Measurements from ENCODE around the gene C20orf173.
"Not testable (repeated sequence)": the region's sequence is repeated elsewhere in the genome, so short reads cannot be mapped to it uniquely, and the experiment has no call there.

The C20orf173 gene

GRCh38 chr20:35555951-35556645 lies 26.6 kb upstream of the C20orf173 start:
- TF ChIP-seq CTCF (IDR thresholded peaks at IDR 0.05; ENCODE audit: insufficient read depth, low read length, missing control alignments), result no peak
- no peak for DNase-seq (ENCODE audit: low read depth, low spot score)
- POLR2A ChIA-PET, result no interaction called here
- H3K4me3 ChIP-seq (ENCODE audit: low read depth, low read length), result no peak overlapping the region
- CTCF ChIA-PET, result no interaction called here

GRCh38 chr20:35555461-35555860 lies 26.0 kb upstream of the C20orf173 start:
- H3K4me3 ChIP-seq (ENCODE audit: low read depth, low read length); POLR2A ChIA-PET; CTCF ChIA-PET; DNase-seq (ENCODE audit: low read depth, low spot score): not testable (repeated sequence)

GRCh38 chr20:35552914-35553313 lies 23.5 kb upstream of the C20orf173 start:
- no peak overlapping the region for H3K4me3 ChIP-seq (ENCODE audit: low read depth, low read length)
- POLR2A ChIA-PET, result no interaction called here
- TF ChIP-seq CTCF (IDR thresholded peaks at IDR 0.05; ENCODE audit: insufficient read depth, low read length, missing control alignments), result no peak
- CTCF ChIA-PET, result interaction anchor here (0.9 to 2.1 kb wide), 3 partner anchors 8 to 11 kb away, joined by 3 to 7 read pairs (median 3); partner anchors contain the start of gene ERGIC3
- no peak for DNase-seq (ENCODE audit: low read depth, low spot score)

- no peak for DNase-seq (ENCODE audit: low read depth, low spot score)
- H3K4me3 ChIP-seq (ENCODE audit: low read depth, low read length), result no peak overlapping the region
- ChIA-PET POLR2A (no interaction called here), CTCF (interaction anchor here (1.3 kb wide), 1 partner anchor 39 kb away, joined by 3 read pairs; no protein-coding TSS in a partner anchor)
- no peak for TF ChIP-seq CTCF (IDR thresholded peaks at IDR 0.05; ENCODE audit: insufficient read depth, low read length, missing control alignments)
These were observed 22.1 kb upstream of the C20orf173 start for GRCh38 chr20:35551503-35551902.

GRCh38 chr20:35547329-35547728 lies 17.9 kb upstream of the C20orf173 start:
- DNase-seq (ENCODE audit: low read depth, low spot score), result no peak
- ChIA-PET CTCF (interaction anchor here (1.2 kb wide), 1 partner anchor 11 kb away, joined by 4 read pairs; no protein-coding TSS in a partner anchor), POLR2A (no interaction called here)
- TF ChIP-seq CTCF (IDR thresholded peaks at IDR 0.05; ENCODE audit: insufficient read depth, low read length, missing control alignments), result no peak
- H3K4me3 ChIP-seq (ENCODE audit: low read depth, low read length), result no peak overlapping the region

- no peak for TF ChIP-seq CTCF (IDR thresholded peaks at IDR 0.05; ENCODE audit: insufficient read depth, low read length, missing control alignments)
- POLR2A ChIA-PET, result no interaction called here
- DNase-seq (ENCODE audit: low read depth, low spot score), result no peak
- CTCF ChIA-PET, result interaction anchor here (1.0 kb wide), 1 partner anchor 18 kb away, joined by 3 read pairs; no protein-coding TSS in a partner anchor
- no peak overlapping the region for H3K4me3 ChIP-seq (ENCODE audit: low read depth, low read length)
These were observed 16.7 kb upstream of the C20orf173 start for GRCh38 chr20:35546127-35546526.

- DNase-seq (ENCODE audit: low read depth, low spot score); H3K4me3 ChIP-seq (ENCODE audit: low read depth, low read length); POLR2A ChIA-PET: not testable (repeated sequence)
- CTCF ChIA-PET, result interaction anchor here (1.0 kb wide), 1 partner anchor 19 kb away, joined by 3 read pairs; no protein-coding TSS in a partner anchor
These were observed 15.5 kb upstream of the C20orf173 start for GRCh38 chr20:35544941-35545340.
